ACHN (cell line): Measurements from ENCODE around the gene ELOVL7.
A peak's percentile ranks its signal among the peaks of the same experiment; 100 is the strongest.
"Not testable (repeated sequence)": the region's sequence is repeated elsewhere in the genome, so short reads cannot be mapped to it uniquely, and the experiment has no call there.

Source experiments
- DNase-seq: peaks from one replicate; pipeline ENCODE4 v3.0.0-alpha.2; 2015
- in situ Hi-C: cut with HindIII; loops from 2 replicates; pipeline ENCODE4 v1.10.0; 2017; ENCODE audit warnings: low sequenced_read_pairs, low pct_ligation_motif_present, low pct_unique_long_range_greater_than_20kb

ELOVL7 gene

DNA sequence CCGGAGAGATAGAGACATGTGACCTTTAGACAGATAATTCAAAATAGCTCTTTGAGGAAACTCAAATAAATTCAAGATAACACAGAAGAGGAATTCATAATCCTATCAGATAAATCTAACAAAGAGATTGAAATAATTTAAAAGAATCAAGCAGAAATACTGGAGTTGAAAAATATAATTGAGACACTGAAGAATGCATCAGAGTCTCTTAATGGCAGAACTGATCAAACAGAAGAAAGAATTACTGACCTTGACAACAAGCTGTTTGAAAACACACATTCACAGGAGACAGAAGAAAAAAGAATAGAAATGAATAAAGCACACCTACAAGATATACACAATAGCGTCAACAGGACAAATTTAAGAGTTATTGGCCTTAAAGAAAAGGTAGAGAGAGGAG, 103.7 kb downstream of the ELOVL7 start:
- in situ Hi-C loops = no loop called here
- DNase-seq = no peak

DNA sequence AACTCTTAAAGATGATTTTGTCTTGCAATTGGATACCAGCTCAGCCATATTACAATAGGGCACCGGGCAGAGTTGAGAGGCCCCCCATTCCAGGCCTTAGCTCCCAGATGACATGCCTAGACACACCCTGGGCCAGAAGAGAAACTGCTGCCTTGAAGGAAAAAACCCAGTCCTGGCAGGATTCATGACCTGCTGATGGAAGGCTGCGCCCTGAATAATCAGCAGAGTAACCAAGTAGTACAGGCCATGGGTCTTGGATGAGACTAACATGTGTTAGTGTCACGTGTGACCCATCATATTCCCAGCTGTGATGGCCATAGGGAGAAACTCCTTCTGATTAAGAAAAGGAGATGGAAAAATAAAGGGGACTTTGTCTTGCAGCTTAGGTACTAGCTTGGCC, 105.1 kb downstream of the ELOVL7 start:
- in situ Hi-C loops = no loop called here
- no peak for DNase-seq

DNA sequence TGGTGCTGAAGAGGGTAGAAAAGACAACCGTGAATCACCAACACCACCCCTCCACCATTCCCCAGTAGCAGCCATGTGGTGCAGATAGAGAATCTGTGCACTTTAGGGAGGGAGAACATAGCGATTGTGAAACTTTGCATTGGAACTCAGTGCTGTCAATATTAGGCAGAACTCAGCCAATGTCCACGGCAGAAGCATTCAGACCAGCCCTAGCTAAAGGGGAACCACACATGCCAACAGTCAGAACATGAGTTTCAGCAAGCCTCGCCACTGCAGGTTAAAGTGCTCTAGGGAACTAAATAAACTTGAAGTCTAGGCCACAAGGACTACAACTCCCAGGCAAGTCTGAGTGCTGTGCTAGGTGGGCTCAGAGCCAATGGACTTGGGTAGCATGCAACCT, 105.6 kb downstream of the ELOVL7 start:
- DNase-seq = no peak
- in situ Hi-C loops = no loop called here

DNA sequence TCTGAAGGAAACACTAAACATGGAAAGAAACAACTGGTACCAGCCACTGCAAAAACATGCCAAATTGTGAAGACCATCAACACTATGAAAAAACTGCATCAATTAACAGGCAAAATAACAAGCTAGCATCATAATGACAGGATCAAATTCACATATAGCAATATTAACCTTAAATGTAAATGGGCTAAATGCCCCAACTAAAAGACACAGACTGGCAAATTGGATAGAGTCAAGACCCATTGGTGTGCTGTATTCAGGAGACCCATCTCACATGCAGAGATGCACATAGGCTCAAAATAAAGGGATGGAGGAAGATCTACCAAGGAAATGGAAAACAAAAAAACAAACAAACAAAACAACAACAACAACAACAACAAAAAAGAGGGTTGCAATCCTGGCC, 113.2 kb downstream of the ELOVL7 start:
- DNase-seq, in situ Hi-C loops: not testable (repeated sequence)

DNA sequence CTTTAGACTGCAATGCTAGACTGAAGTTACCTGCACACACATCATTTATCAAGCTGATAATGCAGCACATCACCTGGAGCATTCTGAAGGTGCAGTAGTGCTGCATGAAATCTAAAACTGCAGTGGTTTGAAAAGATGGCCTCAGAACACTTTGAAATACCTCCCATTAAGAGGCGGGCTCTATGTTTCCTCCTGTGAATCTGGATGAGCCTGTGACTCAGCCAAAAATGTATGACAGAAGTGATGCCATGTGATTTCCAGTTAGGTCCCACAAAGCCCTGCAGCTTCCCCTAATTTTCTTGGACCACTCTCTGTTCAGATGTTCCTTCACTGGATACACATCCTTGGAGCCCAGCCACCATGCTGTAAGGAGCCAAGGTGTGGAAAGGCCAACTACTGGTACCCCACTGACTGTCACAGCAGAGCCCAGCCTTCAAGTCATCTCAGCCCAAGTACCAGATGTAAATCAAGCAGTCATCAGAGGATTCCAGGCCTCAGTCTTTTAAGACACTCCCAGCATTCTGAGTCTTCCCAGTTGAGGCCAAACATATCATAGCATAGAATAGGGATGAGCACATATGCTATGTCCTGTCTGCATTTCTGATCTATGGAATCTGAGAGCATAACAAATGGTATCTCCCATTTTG, 116.9 kb downstream of the ELOVL7 start:
- in situ Hi-C loops = no loop called here
- no peak for DNase-seq

DNA sequence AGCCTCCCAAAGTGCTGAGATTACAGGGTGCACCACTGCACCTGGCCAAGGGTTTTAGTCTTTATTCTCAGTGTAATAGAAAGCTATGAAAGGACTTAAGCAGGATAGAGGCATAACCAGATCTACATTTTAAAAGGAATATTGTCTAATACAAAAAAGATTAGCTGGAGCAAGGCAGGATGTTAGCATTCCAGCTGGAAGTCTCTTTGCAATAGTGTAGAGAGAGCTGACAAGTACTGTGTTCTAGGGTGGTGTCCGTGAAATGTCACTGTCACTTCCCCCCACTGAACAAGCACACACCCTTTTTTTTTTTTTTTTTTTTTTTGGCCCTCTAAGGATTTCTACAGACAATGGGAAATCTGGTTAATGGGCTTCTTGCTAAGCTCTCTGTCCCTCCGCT, 119.9 kb downstream of the ELOVL7 start:
- no peak for DNase-seq
- in situ Hi-C loops = no loop called here

DNA sequence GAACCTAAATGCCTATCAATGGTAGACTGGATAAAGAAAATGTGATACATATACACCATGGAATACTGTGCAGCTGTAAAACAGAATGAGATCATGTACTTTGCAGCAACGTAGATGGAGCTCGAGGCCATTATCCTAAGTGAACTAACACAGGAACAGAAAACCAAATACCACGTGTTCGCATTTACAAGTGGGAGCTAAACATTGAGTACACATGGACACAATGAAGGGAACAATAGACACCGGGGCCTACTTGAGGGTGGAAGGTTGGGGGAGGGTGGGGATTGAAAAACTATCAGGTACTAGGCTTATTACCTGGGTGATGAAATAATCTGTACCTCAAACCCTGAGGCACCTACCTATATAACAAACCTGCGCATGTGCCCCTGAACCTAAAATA, 121.7 kb downstream of the ELOVL7 start:
- no peak for DNase-seq
- in situ Hi-C loops = no loop called here

DNA sequence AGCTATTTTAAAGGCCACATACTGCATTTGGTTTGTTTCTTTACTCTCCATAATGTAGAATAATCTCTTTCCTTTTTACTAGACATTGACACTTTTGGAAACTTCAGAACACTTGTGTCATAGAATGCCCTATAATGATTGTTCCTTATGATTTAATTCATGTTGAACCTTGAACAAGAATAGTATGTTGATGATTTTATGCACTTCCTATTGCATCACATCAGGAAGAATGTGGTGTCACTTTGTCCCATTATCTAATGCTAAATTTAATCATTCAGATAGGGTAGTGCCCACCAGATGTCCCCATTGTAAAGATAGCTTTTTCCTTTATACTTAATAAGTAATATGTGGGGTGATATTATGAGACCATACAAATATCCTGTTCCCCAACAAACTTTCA, 124.7 kb downstream of the ELOVL7 start:
- in situ Hi-C loops = no loop called here

DNA sequence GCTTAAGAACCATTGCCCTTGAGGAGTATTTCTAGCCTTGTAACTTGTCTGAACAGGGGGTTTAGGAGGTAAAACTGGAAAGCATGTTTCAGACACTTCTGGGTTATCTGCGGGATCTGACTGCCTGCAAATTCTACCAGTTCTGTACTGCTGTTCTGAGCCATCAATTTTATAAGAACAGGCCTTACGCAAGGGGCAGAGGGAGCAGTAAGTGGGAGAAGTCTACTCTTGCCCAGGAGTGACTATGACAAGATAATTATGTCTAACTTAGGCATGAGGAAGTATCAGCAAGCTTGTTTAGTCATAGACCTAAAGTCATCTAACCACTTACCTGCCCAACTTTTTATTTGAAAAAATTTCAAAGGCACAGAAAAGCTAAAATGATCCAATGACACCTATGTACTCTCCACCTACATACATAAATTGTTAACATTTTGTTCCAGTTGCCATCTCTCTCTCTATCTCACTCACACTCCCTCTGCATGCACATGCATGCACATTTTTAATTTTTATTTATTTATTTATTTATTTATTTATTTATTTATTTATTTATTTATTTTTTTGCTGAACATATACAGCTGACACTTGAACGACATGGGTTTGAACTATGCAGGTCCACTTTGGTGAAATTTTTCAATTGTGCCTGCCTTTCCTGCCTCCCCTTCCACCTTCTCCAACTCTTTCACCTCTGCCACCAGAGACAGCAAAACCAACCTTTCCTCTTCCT, 125.7 kb downstream of the ELOVL7 start:
- no peak for DNase-seq
- in situ Hi-C loops = no loop called here

More for the DNA sequence above, 124.7 kb downstream of the ELOVL7 start:
- peak; percentile 14 for DNase-seq

DNA sequence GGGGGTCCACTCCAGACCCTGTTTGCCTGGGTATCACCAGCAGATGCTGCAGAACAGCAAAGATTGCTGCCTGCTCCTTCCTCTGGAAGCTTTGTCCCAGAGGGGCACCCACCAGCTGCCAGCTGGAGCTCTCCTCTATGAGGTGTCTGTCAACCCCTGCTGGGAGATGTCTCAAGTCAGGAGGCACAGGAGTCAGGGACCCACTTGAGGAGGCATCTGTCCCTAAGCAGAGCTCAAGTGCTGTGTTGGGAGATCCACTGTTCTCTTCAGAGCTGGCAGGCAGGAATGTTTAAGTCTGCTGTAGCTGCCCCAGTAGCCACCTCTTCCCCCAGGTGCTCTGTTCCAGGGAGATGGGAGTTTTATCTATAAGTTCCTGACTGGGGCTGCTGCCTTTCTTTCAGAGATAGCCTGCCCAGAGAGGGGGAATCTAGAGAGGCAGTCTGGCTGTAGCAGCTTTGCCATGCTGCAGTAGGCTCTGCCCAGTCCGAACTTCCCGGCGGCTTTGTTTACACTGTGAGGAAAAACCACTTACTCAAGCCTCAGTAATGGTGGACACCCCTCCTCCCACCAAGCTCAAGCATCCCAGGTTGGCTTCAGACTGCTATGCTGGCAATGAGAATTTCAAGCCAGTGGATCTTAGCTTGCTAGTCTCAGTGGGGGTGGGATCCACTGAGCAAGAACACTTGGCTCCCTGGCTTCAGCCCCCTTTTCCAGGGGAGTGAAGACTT, 128.7 kb downstream of the ELOVL7 start:
- DNase-seq, in situ Hi-C loops: not testable (repeated sequence)

DNA sequence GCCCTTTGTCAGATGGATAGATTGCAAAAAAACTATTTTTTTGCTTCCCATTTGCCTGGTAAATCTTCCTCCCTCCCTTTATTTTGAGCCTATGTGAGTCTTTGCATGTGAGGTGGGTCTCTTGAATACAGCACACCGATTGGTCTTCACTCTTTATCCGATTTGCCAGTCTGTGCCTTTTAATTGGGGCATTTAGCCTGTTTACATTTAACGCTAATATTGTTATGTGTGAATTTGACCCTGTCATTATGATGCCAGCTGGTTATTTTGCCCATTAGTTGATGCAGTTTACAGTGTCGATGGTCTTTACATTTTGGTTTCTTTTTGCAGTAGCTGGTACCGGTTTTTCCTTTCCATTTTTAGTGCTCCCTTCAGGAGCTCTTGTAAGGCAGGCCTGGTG, 131.1 kb downstream of the ELOVL7 start:
- in situ Hi-C loops = no loop called here
- no peak for DNase-seq

DNA sequence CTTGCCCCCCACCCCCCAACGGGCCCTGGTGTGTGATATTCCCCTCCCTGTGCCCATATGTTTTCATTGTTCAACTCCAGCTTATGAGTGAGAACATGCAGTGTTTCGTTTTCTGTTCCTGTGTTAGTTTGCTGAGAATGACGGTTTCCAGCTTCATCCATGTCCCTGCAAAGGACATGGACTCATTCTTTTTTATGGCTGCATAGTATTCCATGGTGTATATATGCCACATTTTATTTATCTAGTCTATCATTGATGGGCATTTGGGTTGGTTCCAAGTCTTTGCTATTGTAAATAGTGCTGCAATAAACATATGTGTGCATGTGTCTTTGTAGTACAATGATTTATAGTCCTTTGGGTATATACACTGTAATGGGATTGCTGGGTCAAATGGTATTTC, 132.2 kb downstream of the ELOVL7 start:
- in situ Hi-C loops, DNase-seq: not testable (repeated sequence)

DNA sequence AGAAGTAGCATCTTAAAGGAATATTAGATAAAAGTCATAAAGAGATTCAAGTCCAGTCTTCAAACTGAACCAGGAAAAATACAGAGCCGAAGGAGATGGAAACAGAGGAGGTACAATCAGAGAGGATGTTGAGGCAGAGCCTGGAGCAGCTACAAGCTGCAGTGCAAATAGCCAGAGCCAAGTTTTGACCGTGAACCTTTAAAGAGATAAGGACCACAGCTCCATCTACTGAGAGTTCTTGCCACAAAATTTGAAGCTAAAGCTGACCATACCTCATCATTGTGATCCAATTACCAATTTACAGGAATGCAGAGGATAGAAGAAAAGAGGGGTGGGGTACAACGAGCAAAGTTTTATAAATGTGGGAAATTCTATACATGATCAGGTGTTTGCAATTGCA, 133.7 kb downstream of the ELOVL7 start:
- DNase-seq = no peak
- in situ Hi-C loops = no loop called here

DNA sequence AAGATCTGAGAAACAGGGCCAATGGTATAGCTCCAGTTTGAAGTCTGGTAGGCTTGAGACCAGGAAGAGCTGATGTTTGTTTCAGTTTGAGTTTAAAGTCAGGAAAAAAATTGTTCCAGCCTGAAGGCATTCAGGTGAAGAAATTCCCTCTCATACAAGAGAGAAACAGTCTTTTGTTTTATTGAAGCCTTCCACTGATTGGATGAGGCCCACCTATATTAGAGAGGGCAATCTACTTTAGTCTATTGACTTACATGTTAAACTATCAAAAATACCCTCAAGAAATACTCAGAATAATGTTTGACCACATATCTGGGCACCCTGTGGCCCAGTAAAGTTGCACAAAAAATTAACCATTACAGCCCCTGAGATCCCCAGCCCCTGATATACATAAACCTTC, 138.9 kb downstream of the ELOVL7 start:
- in situ Hi-C loops = no loop called here
- no peak for DNase-seq

DNA sequence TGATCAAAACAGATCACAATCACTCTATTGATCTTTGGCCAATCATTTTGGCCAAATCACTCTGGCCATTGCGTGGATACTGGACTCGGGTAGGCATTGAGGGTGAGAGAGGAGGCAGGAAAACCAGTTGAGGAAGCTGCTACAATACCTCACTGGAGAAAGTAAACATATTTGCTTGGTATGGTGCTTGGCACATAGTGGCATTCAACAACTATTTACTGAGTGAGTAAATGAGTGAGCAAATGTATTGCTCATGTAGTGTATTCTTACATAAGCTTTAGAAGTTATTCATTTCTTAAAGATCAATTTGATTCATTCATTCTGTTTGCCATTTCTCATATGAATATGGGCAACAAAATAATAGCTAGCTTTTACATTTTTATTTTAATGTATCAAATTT, 140.1 kb downstream of the ELOVL7 start:
- DNase-seq = no peak
- in situ Hi-C loops = no loop called here
